HG03097 (cell line): ENCODE data around the gene ANAPC16.
"Not testable (repeated sequence)": the region's sequence is repeated elsewhere in the genome, so short reads cannot be mapped to it uniquely, and the experiment has no call there.

Source experiments
- ATAC-seq: cut with Tn5 transposase; IDR thresholded peaks from one replicate; pipeline ENCODE4 v1.9.1; 2021; ENCODE audit not compliant: unreplicated experiment, low FRiP score

The ANAPC16 gene

GRCh38 chr10:72276421-72277339 lies 60.9 kb downstream of the ANAPC16 start:
- ATAC-seq, result no peak

- ATAC-seq, result no peak
These were observed 61.7 kb downstream of the ANAPC16 start for GRCh38 chr10:72277340-72277995.

GRCh38 chr10:72277996-72278667 lies 62.3 kb downstream of the ANAPC16 start:
- no peak for ATAC-seq

GRCh38 chr10:72278668-72279393 lies 63.0 kb downstream of the ANAPC16 start:
- no peak for ATAC-seq

GRCh38 chr10:72279587-72279986 lies 63.8 kb downstream of the ANAPC16 start:
- ATAC-seq, result not testable (repeated sequence)

- no peak for ATAC-seq
These were observed 67.3 kb downstream of the ANAPC16 start for GRCh38 chr10:72283131-72283530.
